ENCODE results near the gene ALK.

ALK gene

GRCh38 chr2:29664578-29664977 is 256.8 kb downstream of the ALK start:
- no peak overlapping the region for H3K4me3 ChIP-seq (ENCODE audit: low read length in 2 of 2)
- no peak overlapping the region for H2BK5ac ChIP-seq (ENCODE audit: low read length)
- no peaks in the 10 kb centered on the region for H3K4me1 ChIP-seq (ENCODE audit: control insufficient read depth in 2 of 2, insufficient read depth in 1 of 2, low read depth in 1 of 2, low read length in 2 of 2)
- H2BK15ac ChIP-seq (ENCODE audit: low read length), result no peak overlapping the region
- H3K4me2 ChIP-seq (ENCODE audit: insufficient read depth, low read length, poor library complexity, severe bottlenecking), result no peak overlapping the region
- DNase-seq (ENCODE audit: low spot score), result no peak
- H3K79me1 ChIP-seq (ENCODE audit: low read depth, low read length), result no peaks in the 10 kb centered on the region
- no peak overlapping the region for H2BK120ac ChIP-seq (ENCODE audit: low read depth, low read length)
- H3K23ac ChIP-seq (ENCODE audit: low read depth, low read length, poor library complexity), result no peak overlapping the region
- no peak overlapping the region for H2AFZ ChIP-seq (ENCODE audit: low read length)
- H2BK12ac ChIP-seq (ENCODE audit: low read length), result no peak overlapping the region
- no peak overlapping the region for H3K14ac ChIP-seq (ENCODE audit: low read length)
- WGBS, 2 donors (ENCODE audit: extremely low coverage in 2 of 2, insufficient read length in 2 of 2, insufficient replicate concordance in 1 of 2), result no CpG with 5 or more reads among the region's 2 CpGs
- H3K9me3 ChIP-seq (replicated peaks in 1 of 2; ENCODE audit: control insufficient read depth in 2 of 2, insufficient read depth in 1 of 2, low read depth in 1 of 2, low read length in 2 of 2), result peaks cover 0 to 3% of the 10 kb centered on the region in 2 donors
- H3K4ac ChIP-seq (ENCODE audit: low read length), result no peak overlapping the region
- H3K9ac ChIP-seq (ENCODE audit: low read depth, low read length, poor library complexity), result no peak overlapping the region
- no peak overlapping the region for H3K18ac ChIP-seq (ENCODE audit: low read length)
- no peaks in the 10 kb centered on the region for H3K36me3 ChIP-seq (replicated peaks in 1 of 2; ENCODE audit: control insufficient read depth in 2 of 2, insufficient read depth in 2 of 2, low read length in 2 of 2)
- no peaks in the 10 kb centered on the region for H3K27me3 ChIP-seq (ENCODE audit: control insufficient read depth in 3 of 3, insufficient read depth in 3 of 3, low read depth in 1 of 3, low read length in 3 of 3)
- H3K27ac ChIP-seq (replicated peaks; ENCODE audit: low read length), result no peak overlapping the region
- no peak overlapping the region for H2AK5ac ChIP-seq (ENCODE audit: low read depth, low read length)
- H4K91ac ChIP-seq (ENCODE audit: low read depth, low read length, poor library complexity), result no peak overlapping the region
- no peak overlapping the region for H4K8ac ChIP-seq (ENCODE audit: low read depth, low read length)

- Histone ChIP-seq H3K4me2 (ENCODE audit: insufficient read depth, low read length, poor library complexity, severe bottlenecking) (no peak overlapping the region), H3K36me3 (replicated peaks in 1 of 2; ENCODE audit: control insufficient read depth in 2 of 2, insufficient read depth in 2 of 2, low read length in 2 of 2) (no peaks in the 10 kb centered on the region), H2BK12ac (ENCODE audit: low read length) (no peak overlapping the region), H4K91ac (ENCODE audit: low read depth, low read length, poor library complexity) (no peak overlapping the region), H3K9me3 (replicated peaks in 1 of 2; ENCODE audit: control insufficient read depth in 2 of 2, insufficient read depth in 1 of 2, low read depth in 1 of 2, low read length in 2 of 2) (peaks cover 0 to 3% of the 10 kb centered on the region in 2 donors), H3K79me1 (ENCODE audit: low read depth, low read length) (no peaks in the 10 kb centered on the region), H2AK5ac (ENCODE audit: low read depth, low read length) (no peak overlapping the region), H3K23ac (ENCODE audit: low read depth, low read length, poor library complexity) (no peak overlapping the region), H3K4me3 (ENCODE audit: low read length in 2 of 2) (no peak overlapping the region), H3K27ac (replicated peaks; ENCODE audit: low read length) (no peak overlapping the region), H3K14ac (ENCODE audit: low read length) (no peak overlapping the region), H3K4me1 (ENCODE audit: control insufficient read depth in 2 of 2, insufficient read depth in 1 of 2, low read depth in 1 of 2, low read length in 2 of 2) (no peaks in the 10 kb centered on the region), H4K8ac (ENCODE audit: low read depth, low read length) (no peak overlapping the region), H3K18ac (ENCODE audit: low read length) (no peak overlapping the region), H3K4ac (ENCODE audit: low read length) (no peak overlapping the region), H2BK120ac (ENCODE audit: low read depth, low read length) (no peak overlapping the region), H2BK15ac (ENCODE audit: low read length) (no peak overlapping the region), H3K9ac (ENCODE audit: low read depth, low read length, poor library complexity) (no peak overlapping the region), H2BK5ac (ENCODE audit: low read length) (no peak overlapping the region), H2AFZ (ENCODE audit: low read length) (no peak overlapping the region), H3K27me3 (ENCODE audit: control insufficient read depth in 3 of 3, insufficient read depth in 3 of 3, low read depth in 1 of 3, low read length in 3 of 3) (no peaks in the 10 kb centered on the region)
- DNase-seq (ENCODE audit: low spot score), result no peak
- WGBS, 2 donors (ENCODE audit: extremely low coverage in 2 of 2, insufficient read length in 2 of 2, insufficient replicate concordance in 1 of 2), result no CpG with 5 or more reads among the region's 3 CpGs
Observed at GRCh38 chr2:29663268-29663667, 258.1 kb downstream of the ALK start.

GRCh38 chr2:29662861-29663260 is 258.5 kb downstream of the ALK start:
- Histone ChIP-seq H3K79me1 (ENCODE audit: low read depth, low read length) (no peaks in the 10 kb centered on the region), H2BK5ac (ENCODE audit: low read length) (no peak overlapping the region), H3K4me1 (ENCODE audit: control insufficient read depth in 2 of 2, insufficient read depth in 1 of 2, low read depth in 1 of 2, low read length in 2 of 2) (peaks cover 0 to under 1% of the 10 kb centered on the region in 2 donors), H3K4me2 (ENCODE audit: insufficient read depth, low read length, poor library complexity, severe bottlenecking) (no peak overlapping the region), H4K91ac (ENCODE audit: low read depth, low read length, poor library complexity) (no peak overlapping the region), H2AK5ac (ENCODE audit: low read depth, low read length) (no peak overlapping the region), H2AFZ (ENCODE audit: low read length) (no peak overlapping the region), H3K23ac (ENCODE audit: low read depth, low read length, poor library complexity) (no peak overlapping the region), H3K36me3 (replicated peaks in 1 of 2; ENCODE audit: control insufficient read depth in 2 of 2, insufficient read depth in 2 of 2, low read length in 2 of 2) (no peaks in the 10 kb centered on the region), H3K18ac (ENCODE audit: low read length) (no peak overlapping the region), H4K8ac (ENCODE audit: low read depth, low read length) (no peak overlapping the region), H2BK15ac (ENCODE audit: low read length) (no peak overlapping the region), H3K4ac (ENCODE audit: low read length) (no peak overlapping the region), H3K9ac (ENCODE audit: low read depth, low read length, poor library complexity) (no peak overlapping the region), H3K14ac (ENCODE audit: low read length) (no peak overlapping the region), H3K27me3 (ENCODE audit: control insufficient read depth in 3 of 3, insufficient read depth in 3 of 3, low read depth in 1 of 3, low read length in 3 of 3) (no peaks in the 10 kb centered on the region), H2BK12ac (ENCODE audit: low read length) (no peak overlapping the region), H2BK120ac (ENCODE audit: low read depth, low read length) (no peak overlapping the region), H3K9me3 (replicated peaks in 1 of 2; ENCODE audit: control insufficient read depth in 2 of 2, insufficient read depth in 1 of 2, low read depth in 1 of 2, low read length in 2 of 2) (no peaks in the 10 kb centered on the region), H3K27ac (replicated peaks; ENCODE audit: low read length) (no peak overlapping the region), H3K4me3 (ENCODE audit: low read length in 2 of 2) (no peak overlapping the region)
- WGBS, 2 donors (ENCODE audit: extremely low coverage in 2 of 2, insufficient read length in 2 of 2, insufficient replicate concordance in 1 of 2), result no CpG with 5 or more reads among the region's 2 CpGs
- no peak for DNase-seq (ENCODE audit: low spot score)

- H3K18ac ChIP-seq (ENCODE audit: low read length), result no peak overlapping the region
- H4K8ac ChIP-seq (ENCODE audit: low read depth, low read length), result no peak overlapping the region
- H2BK120ac ChIP-seq (ENCODE audit: low read depth, low read length), result no peak overlapping the region
- no peak overlapping the region for H2AFZ ChIP-seq (ENCODE audit: low read length)
- no peak overlapping the region for H3K27ac ChIP-seq (replicated peaks; ENCODE audit: low read length)
- no peaks in the 10 kb centered on the region for H3K79me1 ChIP-seq (ENCODE audit: low read depth, low read length)
- H3K4me3 ChIP-seq (ENCODE audit: low read length in 2 of 2), result no peak overlapping the region
- H3K4me2 ChIP-seq (ENCODE audit: insufficient read depth, low read length, poor library complexity, severe bottlenecking), result no peak overlapping the region
- no peak for DNase-seq (ENCODE audit: low spot score)
- H3K9me3 ChIP-seq (replicated peaks in 1 of 2; ENCODE audit: control insufficient read depth in 2 of 2, insufficient read depth in 1 of 2, low read depth in 1 of 2, low read length in 2 of 2), result no peaks in the 10 kb centered on the region
- WGBS, 2 donors (ENCODE audit: extremely low coverage in 2 of 2, insufficient read length in 2 of 2, insufficient replicate concordance in 1 of 2), result no CpG with 5 or more reads among the region's 2 CpGs
- peaks cover 0 to 4% of the 10 kb centered on the region in 2 donors for H3K4me1 ChIP-seq (ENCODE audit: control insufficient read depth in 2 of 2, insufficient read depth in 1 of 2, low read depth in 1 of 2, low read length in 2 of 2)
- no peak overlapping the region for H2AK5ac ChIP-seq (ENCODE audit: low read depth, low read length)
- no peaks in the 10 kb centered on the region for H3K36me3 ChIP-seq (replicated peaks in 1 of 2; ENCODE audit: control insufficient read depth in 2 of 2, insufficient read depth in 2 of 2, low read length in 2 of 2)
- H3K4ac ChIP-seq (ENCODE audit: low read length), result no peak overlapping the region
- no peak overlapping the region for H2BK12ac ChIP-seq (ENCODE audit: low read length)
- no peak overlapping the region for H4K91ac ChIP-seq (ENCODE audit: low read depth, low read length, poor library complexity)
- no peak overlapping the region for H2BK15ac ChIP-seq (ENCODE audit: low read length)
- no peak overlapping the region for H3K9ac ChIP-seq (ENCODE audit: low read depth, low read length, poor library complexity)
- H3K27me3 ChIP-seq (ENCODE audit: control insufficient read depth in 3 of 3, insufficient read depth in 3 of 3, low read depth in 1 of 3, low read length in 3 of 3), result no peaks in the 10 kb centered on the region
- H2BK5ac ChIP-seq (ENCODE audit: low read length), result no peak overlapping the region
- no peak overlapping the region for H3K14ac ChIP-seq (ENCODE audit: low read length)
- H3K23ac ChIP-seq (ENCODE audit: low read depth, low read length, poor library complexity), result no peak overlapping the region
Observed at GRCh38 chr2:29660201-29660600, 261.2 kb downstream of the ALK start.

All from neuronal stem cell (in vitro differentiated cells).